ENCODE measurements around the gene CD44.

The CD44 gene

GRCh38 chr11:35241083-35241482, 102.1 kb downstream of the CD44 start:
- DNase-seq, result no peak

GRCh38 chr11:35241531-35241930, 102.6 kb downstream of the CD44 start:
- no peak for DNase-seq

- peak; percentile 32 for DNase-seq
Observed at GRCh38 chr11:35242412-35243242, 103.7 kb downstream of the CD44 start.

- no peak for DNase-seq
Observed at GRCh38 chr11:35243774-35244173, 104.8 kb downstream of the CD44 start.

- DNase-seq, result no peak
Observed at GRCh38 chr11:35245056-35245455, 106.1 kb downstream of the CD44 start.

- no peak for DNase-seq
Observed at GRCh38 chr11:35245786-35246185, 106.8 kb downstream of the CD44 start.

GRCh38 chr11:35246745-35247144, 107.8 kb downstream of the CD44 start:
- DNase-seq, result peak; percentile 55

- no peak for DNase-seq
Observed at GRCh38 chr11:35247428-35247827, 108.5 kb downstream of the CD44 start.

- DNase-seq, result no peak
Observed at GRCh38 chr11:35247863-35248262, 108.9 kb downstream of the CD44 start.

GRCh38 chr11:35248558-35249323, 109.8 kb downstream of the CD44 start:
- no peak for DNase-seq

GRCh38 chr11:35250192-35250591, 111.2 kb downstream of the CD44 start:
- no peak for DNase-seq

- DNase-seq, result no peak
Observed at GRCh38 chr11:35250621-35251020, 111.7 kb downstream of the CD44 start.

- DNase-seq, result peak; percentile 76
Observed at GRCh38 chr11:35253237-35253636, 114.3 kb downstream of the CD44 start.

GRCh38 chr11:35255514-35255913, 116.5 kb downstream of the CD44 start:
- DNase-seq, result no peak

GRCh38 chr11:35256296-35256695, 117.3 kb downstream of the CD44 start:
- no peak for DNase-seq

- DNase-seq, result no peak
Observed at GRCh38 chr11:35257281-35257680, 118.3 kb downstream of the CD44 start.

GRCh38 chr11:35259529-35259928, 120.6 kb downstream of the CD44 start:
- DNase-seq, result no peak

- DNase-seq, result peak; percentile 79
Observed at GRCh38 chr11:35260342-35260985, 121.5 kb downstream of the CD44 start.

- no peak for DNase-seq
Observed at GRCh38 chr11:35261197-35261596, 122.2 kb downstream of the CD44 start.

GRCh38 chr11:35262056-35262455, 123.1 kb downstream of the CD44 start:
- no peak for DNase-seq

GRCh38 chr11:35262735-35263134, 123.8 kb downstream of the CD44 start:
- no peak for DNase-seq

- DNase-seq, result no peak
Observed at GRCh38 chr11:35265755-35266454, 126.9 kb downstream of the CD44 start.

- peak; percentile 96 for DNase-seq
Observed at GRCh38 chr11:35267504-35267903, 128.5 kb downstream of the CD44 start.

All from fibroblast of upper back skin (primary cell).